Chondrocyte (in vitro differentiated cells): ENCODE data around the gene ATG13. TPM values are rescaled to one million over a fixed set of nuclear protein-coding genes. Genes with fewer than 3 reads are reported as not detected.
A peak's percentile ranks its signal among the peaks of the same experiment; 100 is the strongest.
"Not testable (repeated sequence)": the region's sequence is repeated elsewhere in the genome, so short reads cannot be mapped to it uniquely, and the experiment has no call there.

ENCODE experiments used
- DNase-seq: peaks from one replicate; pipeline ENCODE4 v3.0.0; 2021; ENCODE audit warnings: mixed read lengths, low spot score
- H3K27ac Mint-ChIP-seq: one replicate; pipeline ENCODE4 v1.8.0; 2021; ENCODE audit warnings: mild to moderate bottlenecking, moderate library complexity, mixed read lengths; ENCODE audit not compliant: unreplicated experiment
- H3K27me3 Mint-ChIP-seq: 2 replicates; pipeline ENCODE4 v1.8.0; 2021; ENCODE audit warnings: low read depth, mixed read lengths
- H3K36me3 Mint-ChIP-seq: 2 replicates; pipeline ENCODE4 v1.8.0; 2021; ENCODE audit warnings: low read depth, mixed read lengths
- H3K4me1 Mint-ChIP-seq: 2 replicates; pipeline ENCODE4 v1.8.0; 2021; ENCODE audit warnings: low read depth, mild to moderate bottlenecking, mixed read lengths
- H3K4me3 Mint-ChIP-seq: one replicate; pipeline ENCODE4 v1.8.0; 2021; ENCODE audit warnings: mild to moderate bottlenecking, moderate library complexity, mixed read lengths; ENCODE audit not compliant: unreplicated experiment
- H3K9me3 Mint-ChIP-seq: 2 replicates; pipeline ENCODE4 v1.8.0; 2021; ENCODE audit warnings: low read depth, mixed read lengths
- long read RNA-seq: library from polyadenylated mRNA; stranded (forward); transcript quantifications from one replicate; pipeline ENCODE4 v2.0.0, GENCODE V29; 2021
- total RNA-seq: library from RNA; stranded (reverse); gene quantifications from 3 replicates; pipeline ENCODE4 v1.2.1, GENCODE V29; 2021
- TF ChIP-seq, protein P1 (sequence below): fragments of 200-600 bp; sonication (generic); IDR thresholded peaks from 2 replicates; pipeline ENCODE4 v1.5.0; 2021; ENCODE audit warnings: antibody characterized with exemption, mild to moderate bottlenecking, moderate library complexity

Gene ATG13
- 60.6 to 76.0 TPM (median 67.1 TPM) in 3 replicates for total RNA-seq
- long read RNA-seq, full-length matches to known transcripts, result 65 of 132 reads
- long read RNA-seq, partial matches to known transcripts, result 8 of 132 reads
- long read RNA-seq, other reads (novel, unspliced or antisense), result 59 of 132 reads

DNA sequence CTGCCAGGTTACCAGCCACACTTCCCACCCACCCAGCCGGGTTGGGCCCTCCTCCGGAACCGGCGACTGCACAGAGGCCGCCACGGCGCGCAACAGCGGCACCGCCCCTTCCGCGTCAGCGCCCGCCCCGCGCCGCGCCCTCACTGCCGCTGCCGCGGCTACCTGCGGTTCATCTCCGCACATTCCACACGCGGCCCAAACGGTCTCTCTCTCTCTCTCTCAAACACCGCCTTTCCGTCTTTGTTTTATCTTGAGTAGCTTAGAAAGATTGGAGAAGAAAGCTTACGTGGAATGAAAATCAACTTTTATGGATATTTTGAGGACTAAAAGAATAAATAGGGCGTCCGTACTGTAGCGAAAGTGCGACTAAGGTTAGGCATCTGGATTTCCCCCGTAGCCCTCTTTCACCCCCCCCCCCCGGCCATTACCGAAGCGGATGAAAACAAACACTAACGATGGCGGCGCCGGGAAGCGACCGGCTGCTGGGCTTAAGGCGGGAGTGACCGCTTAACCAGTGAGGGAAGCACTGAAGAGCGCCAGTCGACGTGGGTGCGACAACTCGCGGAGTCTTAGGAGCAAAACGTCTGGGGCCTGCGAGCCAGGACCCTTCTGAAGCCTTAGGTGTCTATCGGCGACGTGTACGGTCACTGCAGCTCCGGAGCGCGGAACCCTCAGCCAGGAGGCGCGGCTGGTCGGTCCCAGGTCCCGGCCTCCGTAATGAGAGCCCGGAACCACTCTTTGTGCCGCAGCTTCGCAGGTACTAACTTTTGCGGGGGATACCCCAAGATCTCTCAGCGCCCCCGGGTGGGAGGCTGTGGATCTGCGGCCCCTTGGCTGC, at the start of gene ATG13, which contains the start of gene HARBI1:
ATG13 (plus strand) TSS at position 420 of the 838 bp plus-strand sequence. CDS start 26,739 bp downstream, outside the sequence.
HARBI1 (minus strand) TSS at position 94 of the 838 bp plus-strand sequence. CDS start 990 bp downstream, outside the sequence.
- Mint-ChIP-seq H3K36me3 (peaks cover 3% of the 10 kb centered on the region), H3K4me3 (peak within 1 kb of the TSS; percentile 97)
- TF ChIP-seq, protein P1, sequence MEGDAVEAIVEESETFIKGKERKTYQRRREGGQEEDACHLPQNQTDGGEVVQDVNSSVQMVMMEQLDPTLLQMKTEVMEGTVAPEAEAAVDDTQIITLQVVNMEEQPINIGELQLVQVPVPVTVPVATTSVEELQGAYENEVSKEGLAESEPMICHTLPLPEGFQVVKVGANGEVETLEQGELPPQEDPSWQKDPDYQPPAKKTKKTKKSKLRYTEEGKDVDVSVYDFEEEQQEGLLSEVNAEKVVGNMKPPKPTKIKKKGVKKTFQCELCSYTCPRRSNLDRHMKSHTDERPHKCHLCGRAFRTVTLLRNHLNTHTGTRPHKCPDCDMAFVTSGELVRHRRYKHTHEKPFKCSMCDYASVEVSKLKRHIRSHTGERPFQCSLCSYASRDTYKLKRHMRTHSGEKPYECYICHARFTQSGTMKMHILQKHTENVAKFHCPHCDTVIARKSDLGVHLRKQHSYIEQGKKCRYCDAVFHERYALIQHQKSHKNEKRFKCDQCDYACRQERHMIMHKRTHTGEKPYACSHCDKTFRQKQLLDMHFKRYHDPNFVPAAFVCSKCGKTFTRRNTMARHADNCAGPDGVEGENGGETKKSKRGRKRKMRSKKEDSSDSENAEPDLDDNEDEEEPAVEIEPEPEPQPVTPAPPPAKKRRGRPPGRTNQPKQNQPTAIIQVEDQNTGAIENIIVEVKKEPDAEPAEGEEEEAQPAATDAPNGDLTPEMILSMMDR, result peak; percentile 86

DNA sequence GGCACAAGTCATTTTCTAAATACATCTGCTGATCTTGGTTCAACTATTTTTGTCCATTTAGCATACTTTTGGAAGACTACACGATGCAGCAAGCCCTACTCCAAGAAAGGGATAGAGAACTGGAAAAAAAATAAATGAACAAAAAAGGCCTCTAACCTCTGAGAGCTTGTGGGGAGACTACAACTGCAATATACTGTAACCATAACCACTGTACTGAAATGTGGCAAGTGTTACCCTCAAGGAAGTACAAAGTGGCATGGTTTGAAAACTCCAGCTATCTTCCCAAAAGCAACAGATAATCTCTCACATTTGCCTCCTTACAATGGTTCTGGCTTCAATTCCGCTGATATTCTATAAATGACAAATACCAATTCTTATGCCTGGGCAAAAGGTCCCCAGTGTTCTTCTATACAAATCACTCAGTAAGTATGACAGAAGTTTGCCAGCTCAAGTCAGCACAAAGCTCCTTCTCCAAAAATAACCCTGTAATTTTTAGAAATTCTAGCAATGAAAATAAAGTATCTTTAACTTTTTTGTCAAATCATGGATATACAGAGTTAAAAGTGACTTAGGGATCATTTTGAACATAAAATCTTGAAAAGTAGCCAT, 46.5 kb upstream of the ATG13 start:
- TF ChIP-seq, protein P1, result no peak
- Mint-ChIP-seq H3K4me1 (peaks cover 19% of the 10 kb centered on the region), H3K4me3 (peak overlapping the region; percentile 0), H3K27me3 (no peaks in the 10 kb centered on the region), H3K27ac (peak overlapping the region; percentile 70), H3K9me3 (no peaks in the 10 kb centered on the region), H3K36me3 (no peaks in the 10 kb centered on the region)
- DNase-seq, result no peak

More for the DNA sequence above, at the start of gene ATG13, which contains the start of gene HARBI1:
- Mint-ChIP-seq H3K9me3 (no peaks in the 10 kb centered on the region), H3K27me3 (no peaks in the 10 kb centered on the region), H3K27ac (peak within 1 kb of the TSS; percentile 100), H3K4me1 (peaks cover 36% of the 10 kb centered on the region)
- DNase-seq, result peak; percentile 96

DNA sequence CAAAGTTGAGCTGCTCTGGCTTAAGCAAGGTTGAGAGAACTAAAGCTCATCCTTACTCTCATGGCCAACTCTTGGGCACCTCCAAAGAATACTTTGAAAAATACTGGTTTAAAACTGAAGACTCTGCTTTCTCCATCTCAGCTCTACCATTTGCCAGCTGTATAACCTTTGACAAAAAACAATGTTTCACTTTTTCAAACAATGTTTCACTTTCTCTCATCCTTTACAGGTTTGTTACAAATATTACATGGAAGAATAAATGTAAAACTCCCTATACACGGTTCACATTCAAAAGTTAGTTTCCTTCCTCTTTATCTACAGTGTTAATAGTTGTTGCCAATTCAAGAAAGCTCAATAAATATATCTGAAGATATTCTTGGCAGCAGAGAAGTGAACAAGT, 42.7 kb upstream of the ATG13 start:
- peaks cover 16% of the 10 kb centered on the region for H3K4me1 Mint-ChIP-seq
- no peaks in the 10 kb centered on the region for H3K36me3 Mint-ChIP-seq
- TF ChIP-seq, protein P1, result no peak
- no peak overlapping the region for H3K4me3 Mint-ChIP-seq
- no peaks in the 10 kb centered on the region for H3K27me3 Mint-ChIP-seq
- DNase-seq, result no peak
- no peaks in the 10 kb centered on the region for H3K9me3 Mint-ChIP-seq
- H3K27ac Mint-ChIP-seq, result no peak overlapping the region

DNA sequence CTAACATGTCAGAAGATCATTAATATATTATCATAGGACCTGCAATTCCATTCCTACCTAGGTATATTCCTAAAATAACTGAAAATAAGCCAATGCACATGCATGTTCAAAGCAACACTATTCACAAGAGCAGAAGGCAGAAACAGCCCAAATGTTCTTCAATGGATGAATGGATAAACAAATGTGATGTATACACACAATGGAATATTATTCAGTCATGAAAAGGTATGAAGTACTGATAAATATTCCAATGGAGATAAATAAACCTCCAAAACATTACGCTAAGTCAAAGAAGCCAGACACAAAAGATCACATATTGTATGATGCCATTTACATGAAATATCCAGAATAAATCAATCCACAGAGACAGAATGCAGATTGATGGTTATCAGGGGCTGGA, 40.3 kb upstream of the ATG13 start:
- Mint-ChIP-seq H3K27ac (no peak overlapping the region), H3K27me3 (no peaks in the 10 kb centered on the region), H3K4me1 (peaks cover 11% of the 10 kb centered on the region), H3K4me3 (no peak overlapping the region), H3K9me3 (no peaks in the 10 kb centered on the region), H3K36me3 (peaks cover 1% of the 10 kb centered on the region)
- TF ChIP-seq, protein P1, result no peak
- no peak for DNase-seq

DNA sequence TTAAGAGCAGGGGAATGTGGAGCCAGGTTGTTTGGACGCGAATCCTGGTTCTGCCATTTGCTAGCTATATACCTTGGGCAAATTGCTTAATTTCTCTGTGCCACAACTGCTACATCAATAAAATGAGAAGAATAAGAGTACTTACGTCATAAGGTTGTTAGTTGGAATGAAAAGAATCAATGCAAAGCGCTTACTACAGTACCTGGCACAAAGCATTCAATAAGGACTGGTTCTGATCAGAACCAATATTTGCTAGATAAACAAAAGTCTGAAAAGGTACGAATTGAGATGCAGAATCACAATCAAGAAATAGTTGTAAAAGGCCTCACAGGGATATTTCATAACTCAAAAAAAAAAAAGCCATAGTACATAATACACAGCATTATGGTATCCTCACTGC, 34.8 kb upstream of the ATG13 start:
- TF ChIP-seq, protein P1, result no peak
- Mint-ChIP-seq H3K9me3 (peaks cover 3% of the 10 kb centered on the region), H3K27me3 (no peaks in the 10 kb centered on the region), H3K27ac (no peak overlapping the region), H3K36me3 (peaks cover 3% of the 10 kb centered on the region), H3K4me1 (peaks cover 8% of the 10 kb centered on the region), H3K4me3 (no peak overlapping the region)
- DNase-seq, result no peak

DNA sequence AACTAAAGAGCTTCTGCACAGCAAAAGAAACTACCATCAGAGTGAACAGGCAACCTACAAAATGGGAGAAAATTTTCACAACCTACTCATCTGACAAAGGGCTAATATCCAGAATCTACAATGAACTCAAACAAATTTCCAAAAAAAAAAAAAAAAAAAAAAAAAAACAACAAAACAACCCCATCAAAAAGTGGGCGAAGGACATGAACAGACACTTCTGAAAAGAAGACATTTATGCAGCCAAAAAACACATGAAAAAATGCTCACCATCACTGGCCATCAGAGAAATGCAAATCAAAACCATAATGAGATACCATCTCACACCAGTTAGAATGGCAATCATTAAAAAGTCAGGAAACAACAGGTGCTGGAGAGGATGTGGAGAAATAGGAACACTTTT, 33.8 kb upstream of the ATG13 start:
- H3K27ac Mint-ChIP-seq, H3K4me1 Mint-ChIP-seq, H3K27me3 Mint-ChIP-seq, H3K4me3 Mint-ChIP-seq, H3K36me3 Mint-ChIP-seq, H3K9me3 Mint-ChIP-seq, DNase-seq: not testable (repeated sequence)
